Sigmoid colon (tissue), 7 donors: ENCODE data around the gene CLEC4C. TPM values are rescaled to one million over a fixed set of nuclear protein-coding genes. Genes with fewer than 3 reads are reported as not detected.

Experiments
- DNase-seq: peaks from one replicate; pipeline ENCODE4 v3.0.0-alpha.2; 2019
- H3K27ac ChIP-seq, 4 donors: fragments of 200-600 bp; sonication (generic); one replicate each; pipeline ENCODE4 v1.5.1; 2016 to 2019; ENCODE audit warnings: mild to moderate bottlenecking in 1 of 4
- H3K27me3 ChIP-seq, 3 donors: fragments of 200-600 bp; sonication (generic); one replicate each; pipeline ENCODE4 v1.5.1; 2019; ENCODE audit warnings: mild to moderate bottlenecking in 1 of 3
- H3K36me3 ChIP-seq, 4 donors: fragments of 200-600 bp; sonication (generic); one replicate each; pipeline ENCODE4 v1.5.1; 2016 to 2019
- H3K4me1 ChIP-seq, 4 donors: fragments of 200-600 bp; sonication (generic); one replicate each; pipeline ENCODE4 v1.5.1; 2017 to 2019
- H3K4me3 ChIP-seq, 4 donors: fragments of 200-600 bp; sonication (generic); one replicate each; pipeline ENCODE4 v1.5.1; 2017 to 2019; ENCODE audit warnings: mild to moderate bottlenecking in 2 of 4, moderate library complexity in 1 of 4
- H3K9me3 ChIP-seq, 4 donors: fragments of 200-600 bp in 3 of 4; sonication (generic) in 3 of 4; one replicate each; pipeline versions ENCODE4 v1.5.1 to v1.6.1; 2013 to 2019
- CTCF ChIP-seq, 4 experiments: fragments of 450-650 bp in 3 of 4; fragments of 200-600 bp in 1 of 4; IDR thresholded peaks; one replicate each; pipeline ENCODE4 v1.5.1; 2016 to 2019; ENCODE audit warnings: antibody characterized with exemption in 4 of 4, mild to moderate bottlenecking in 3 of 4, moderate library complexity in 2 of 4
- EP300 ChIP-seq, 4 donors: sonication (generic); formaldehyde crosslinking; IDR thresholded peaks; one replicate each; pipeline ENCODE4 v1.6.1; 2017; ENCODE audit warnings: antibody characterized with exemption in 4 of 4
- POLR2A ChIP-seq, 2 donors: fragments of 450-650 bp; IDR thresholded peaks; one replicate each; pipeline ENCODE4 v1.6.1; 2016; ENCODE audit warnings: antibody characterized with exemption in 2 of 2, mild to moderate bottlenecking in 2 of 2, moderate library complexity in 2 of 2
- POLR2AphosphoS5 ChIP-seq, 4 donors: sonication (generic); formaldehyde crosslinking; IDR thresholded peaks; one replicate each; pipeline ENCODE4 v1.6.1; 2017; ENCODE audit warnings: antibody characterized with exemption in 4 of 4
- WGBS, 2 donors: extraction: QIAGEN DNeasy Blood & Tissue Kit; methylation state at CpG; one replicate each; pipeline ENCODE4 v1.1.7; 2013; 5-methylcytosine and 5-hydroxymethylcytosine counted together
- intact Hi-C: fragments of 100-400 bp; cut with DNase I; formaldehyde crosslinking; loops from one replicate; pipeline ENCODE4 v1.15.1; 2023
- polyA plus RNA-seq, 3 donors: library from polyadenylated mRNA; stranded (reverse); fragments of 200-250 nt; gene quantifications; one replicate each; pipeline ENCODE4 v1.2.3, GENCODE V29; 2013
- total RNA-seq, 4 donors: library from RNA; depleted of rRNA; stranded (reverse); fragments of >200 nt; gene quantifications; one replicate each; pipeline ENCODE4 v1.1.0, GENCODE V29; 2016
- donor health status: healthy with polysubstance abuse.
- donor health status: Bipolar disorder and iron deficiency.
- donor health status: healthy.

Gene CLEC4C
- total and polyA plus RNA-seq, 7 donors: 0.16 TPM; not detected in 6

DNA sequence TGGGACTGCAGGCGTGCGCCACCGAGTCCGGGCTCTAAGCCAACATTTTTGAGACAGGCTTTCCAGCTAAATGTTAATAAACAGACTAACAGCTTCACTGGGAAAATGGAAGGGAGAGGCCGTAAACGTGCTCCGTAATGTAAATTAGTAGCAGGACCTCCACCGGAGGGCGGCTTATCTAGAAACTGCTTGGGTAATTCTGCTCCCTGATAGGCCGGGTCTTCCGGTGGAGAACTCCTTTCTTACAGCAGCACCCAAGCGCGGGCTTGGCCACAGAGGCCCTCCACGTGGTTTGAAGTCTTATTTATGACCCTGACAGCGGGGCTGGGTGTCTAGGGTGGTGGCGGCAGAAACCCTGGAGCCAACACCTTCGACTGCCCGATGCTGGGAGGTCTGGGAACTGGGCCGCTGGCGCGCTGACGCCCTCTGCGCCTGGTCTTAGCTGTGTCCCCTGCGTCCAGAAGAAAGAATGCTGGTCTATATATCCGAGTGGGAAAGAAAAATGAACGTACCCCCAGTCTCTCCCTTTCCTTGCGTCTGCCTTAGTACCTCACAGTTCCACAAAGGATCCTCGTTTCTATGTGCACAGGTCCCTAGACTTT lies 34.2 kb downstream of the CLEC4C start:
- DNase-seq: no peak
- no peaks in the 10 kb centered on the region for H3K27me3 ChIP-seq
- 91 to 92% methylated on average over 28 of the region's 28 CpGs for WGBS, 2 donors
- no peak for TF ChIP-seq EP300 (IDR thresholded peaks at IDR 0.05)
- TF ChIP-seq CTCF (IDR thresholded peaks at IDR 0.05): no peak
- TF ChIP-seq POLR2A (IDR thresholded peaks at IDR 0.05): no peak
- TF ChIP-seq POLR2AphosphoS5 (IDR thresholded peaks at IDR 0.05): no peak
- no peaks in the 10 kb centered on the region for H3K9me3 ChIP-seq
- no peak overlapping the region for H3K27ac ChIP-seq
- no peak overlapping the region for H3K4me3 ChIP-seq
- H3K4me1 ChIP-seq: no peaks in the 10 kb centered on the region
- H3K36me3 ChIP-seq: no peaks in the 10 kb centered on the region
- intact Hi-C loops: no loop called here

GRCh38 chr12:7711133-7711532 lies 36.0 kb downstream of the CLEC4C start, which contains the start of gene DPPA3:
Gene DPPA3 (plus strand): TSS chr12:7711433. CDS start chr12:7711571, 138 bp downstream.
- 78 to 83% methylated on average over 7 of the region's 7 CpGs for WGBS, 2 donors
- no peaks in the 10 kb centered on the region for H3K9me3 ChIP-seq
- TF ChIP-seq CTCF (IDR thresholded peaks at IDR 0.05) (no peak), EP300 (IDR thresholded peaks at IDR 0.05) (no peak), POLR2AphosphoS5 (IDR thresholded peaks at IDR 0.05) (no peak), POLR2A (IDR thresholded peaks at IDR 0.05) (no peak)
- H3K27ac ChIP-seq: no peak within 1 kb of the TSS
- no peaks in the 10 kb centered on the region for H3K4me1 ChIP-seq
- no peaks in the 10 kb centered on the region for H3K36me3 ChIP-seq
- no peaks in the 10 kb centered on the region for H3K27me3 ChIP-seq
- intact Hi-C loops: no loop called here
- H3K4me3 ChIP-seq: no peak within 1 kb of the TSS
- DNase-seq: no peak

GRCh38 chr12:7709969-7710675 lies 37.1 kb downstream of the CLEC4C start:
- intact Hi-C loops: no loop called here
- Histone ChIP-seq H3K27me3 (no peaks in the 10 kb centered on the region), H3K4me1 (no peaks in the 10 kb centered on the region), H3K4me3 (no peak overlapping the region), H3K27ac (no peak overlapping the region), H3K36me3 (no peaks in the 10 kb centered on the region), H3K9me3 (no peaks in the 10 kb centered on the region)
- TF ChIP-seq EP300 (IDR thresholded peaks at IDR 0.05): no peak
- TF ChIP-seq POLR2A (IDR thresholded peaks at IDR 0.05): no peak
- no peak for TF ChIP-seq CTCF (IDR thresholded peaks at IDR 0.05)
- TF ChIP-seq POLR2AphosphoS5 (IDR thresholded peaks at IDR 0.05): no peak
- no peak for DNase-seq
- WGBS, 2 donors: 68 to 76% methylated on average over 8 of the region's 8 CpGs

DNA sequence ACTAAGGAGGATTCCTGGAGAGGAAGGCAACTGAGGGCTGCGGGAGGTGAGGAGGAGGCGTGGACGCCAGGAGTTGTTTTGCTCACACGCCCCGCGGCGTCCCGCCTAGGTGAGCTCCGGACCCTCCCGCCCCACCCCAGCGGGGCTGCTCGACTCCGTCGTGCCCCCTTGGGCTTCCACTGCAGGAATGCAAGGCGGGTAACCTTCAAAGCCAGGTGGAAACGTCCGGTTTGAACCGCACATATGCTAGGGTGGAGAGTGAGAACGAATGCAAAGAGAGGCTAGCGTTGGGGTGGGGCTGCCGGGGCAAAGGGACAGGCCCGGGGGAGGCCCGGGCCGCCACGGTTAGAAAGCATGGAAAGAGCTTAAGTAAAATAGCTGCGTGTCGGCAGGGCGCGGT lies 41.3 kb downstream of the CLEC4C start:
- TF ChIP-seq POLR2A (IDR thresholded peaks at IDR 0.05) (no peak), EP300 (IDR thresholded peaks at IDR 0.05) (no peak), CTCF (IDR thresholded peaks at IDR 0.05) (no peak), POLR2AphosphoS5 (IDR thresholded peaks at IDR 0.05) (no peak)
- WGBS, 2 donors: 90% methylated on average over 29 of the region's 29 CpGs
- no peak for DNase-seq
- Histone ChIP-seq H3K9me3 (no peaks in the 10 kb centered on the region), H3K4me3 (no peak overlapping the region), H3K27me3 (no peaks in the 10 kb centered on the region), H3K36me3 (no peaks in the 10 kb centered on the region), H3K4me1 (no peaks in the 10 kb centered on the region), H3K27ac (no peak overlapping the region)
- intact Hi-C loops: no loop called here
